AG04450 (cell line): ENCODE measurements around the gene ATP1A4. TPM values are rescaled to one million over a fixed set of nuclear protein-coding genes. Genes with fewer than 3 reads are reported as not detected.

Source experiments
- CTCF ChIA-PET: fragments of 300-600, 350-600 bp; formaldehyde crosslinking; extraction: SDS; loops from one replicate; lab custom pipeline; 2022; ENCODE audit warnings: antibody characterized with exemption, inconsistent platforms; lab: Charles Lee
- POLR2A ChIA-PET: fragments of 350-600 bp; formaldehyde crosslinking; extraction: SDS; loops from one replicate; lab custom pipeline; 2021; ENCODE audit warnings: antibody characterized with exemption, inconsistent platforms; lab: Yijun Ruan, JAX
- DNase-seq: peaks from one replicate; pipeline ENCODE4 v3.0.0-alpha.2; 2011; ENCODE audit warnings: low read depth, low spot score
- H3K27ac ChIP-seq: one replicate; pipeline ENCODE4 v1.5.1; 2012; ENCODE audit warnings: low read depth, low read length, control low read depth
- H3K27me3 ChIP-seq: one replicate; pipeline ENCODE4 v1.6.0; 2012; ENCODE audit warnings: low read length; ENCODE audit not compliant: control insufficient read depth, insufficient read depth
- H3K4me3 ChIP-seq: 2 replicates; pipeline ENCODE4 v1.5.1; 2011; ENCODE audit warnings: mild to moderate bottlenecking, low read depth, low read length, control low read depth
- H3K9me3 ChIP-seq: 2 replicates; pipeline ENCODE4 v1.5.1; 2012; ENCODE audit warnings: low read length; ENCODE audit not compliant: control insufficient read depth, insufficient read depth
- CTCF ChIP-seq: IDR thresholded peaks from 2 replicates; pipeline ENCODE4 v1.5.1; 2011; ENCODE audit warnings: low read depth, low read length, control low read depth, inconsistent platforms
- polyA plus RNA-seq: library from polyadenylated mRNA; depleted of rRNA; stranded (reverse); fragments of >200 nt; gene quantifications from 2 replicates; pipeline ENCODE4 v1.2.3, GENCODE V29; 2011

ATP1A4 gene
- polyA plus RNA-seq, 1 experiment: not detected

GRCh38 chr1:160189649-160190625 is 38.5 kb downstream of the ATP1A4 start, which contains the start of gene CASQ1:
Gene CASQ1 (plus strand): TSS chr1:160190575. CDS start chr1:160190752, 177 bp downstream.
- TF ChIP-seq CTCF: no peak
- H3K9me3 ChIP-seq: no peaks in the 10 kb centered on the region
- H3K27ac ChIP-seq: no peak within 1 kb of the TSS
- ChIA-PET CTCF (interaction anchor here (0.6 to 5.4 kb wide), 11 partner anchors 12 to 1002 kb away, joined by 3 to 258 read pairs (median 6); no protein-coding TSS in a partner anchor), POLR2A (interaction anchor here (0.5 to 0.7 kb wide), 2 partner anchors 62 to 71 kb away, joined by 3 read pairs; no protein-coding TSS in a partner anchor)
- no peak for DNase-seq
- peaks cover 7% of the 10 kb centered on the region for H3K27me3 ChIP-seq
- H3K4me3 ChIP-seq: no peak within 1 kb of the TSS

GRCh38 chr1:160191756-160192155 is 40.4 kb downstream of the ATP1A4 start:
- no peak overlapping the region for H3K4me3 ChIP-seq
- peaks cover 13% of the 10 kb centered on the region for H3K27me3 ChIP-seq
- DNase-seq: no peak
- TF ChIP-seq CTCF: no peak
- no peaks in the 10 kb centered on the region for H3K9me3 ChIP-seq
- ChIA-PET CTCF (interaction anchor here (0.7 to 5.4 kb wide), 13 partner anchors 13 to 185 kb away, joined by 3 to 258 read pairs (median 20); partner anchors contain the start of gene PEA15), POLR2A (no interaction called here)
- no peak overlapping the region for H3K27ac ChIP-seq

- ChIA-PET CTCF (interaction anchor here (1.3 to 5.4 kb wide), 14 partner anchors 13 to 184 kb away, joined by 3 to 258 read pairs (median 16); partner anchors contain the start of gene PEA15), POLR2A (no interaction called here)
- no peak overlapping the region for H3K27ac ChIP-seq
- H3K27me3 ChIP-seq: peaks cover 10% of the 10 kb centered on the region
- DNase-seq: no peak
- no peak for TF ChIP-seq CTCF
- no peaks in the 10 kb centered on the region for H3K9me3 ChIP-seq
- H3K4me3 ChIP-seq: no peak overlapping the region
Measured at GRCh38 chr1:160192234-160192633, 40.8 kb downstream of the ATP1A4 start.

- Histone ChIP-seq H3K4me3 (no peak overlapping the region), H3K27me3 (peaks cover 8% of the 10 kb centered on the region), H3K9me3 (no peaks in the 10 kb centered on the region), H3K27ac (no peak overlapping the region)
- DNase-seq: peak; percentile 78
- POLR2A ChIA-PET: interaction anchor here (0.6 to 1.0 kb wide), 5 partner anchors 26 to 98 kb away, joined by 3 to 9 read pairs (median 3); no protein-coding TSS in a partner anchor
- CTCF ChIA-PET: interaction anchor here (0.6 to 5.4 kb wide), 83 partner anchors 11 to 277 kb away, joined by 3 to 258 read pairs (median 5); partner anchors contain the start of genes DCAF8, IGSF8, PEA15 and PEX19
- TF ChIP-seq CTCF: peak; percentile 99
Measured at GRCh38 chr1:160193091-160193819, 41.9 kb downstream of the ATP1A4 start.
